Effector CD4-positive, alpha-beta T cell (primary cell): ENCODE data around the gene RIPOR3. TPM values are rescaled to one million over a fixed set of nuclear protein-coding genes. Genes with fewer than 3 reads are reported as not detected.
A peak's percentile ranks its signal among the peaks of the same experiment; 100 is the strongest.

Source experiments
- DNase-seq: peaks from one replicate; pipeline ENCODE4 v3.0.0-alpha.2; 2020
- total RNA-seq: gene quantifications from one replicate; lab custom pipeline; 2026; lab: John Stamatoyannopoulos, UW

RIPOR3 gene
- total RNA-seq: not detected

- DNase-seq: no peak
Measured at GRCh38 chr20:50690650-50691572, at the start of gene RIPOR3. RIPOR3 (minus strand) TSS chr20:50691542; CDS start chr20:50691128, 414 bp downstream.

GRCh38 chr20:50737352-50737751, 46.0 kb upstream of the RIPOR3 start:
- DNase-seq: no peak

GRCh38 chr20:50735813-50736212, 44.5 kb upstream of the RIPOR3 start:
- no peak for DNase-seq

- DNase-seq: no peak
Measured at GRCh38 chr20:50734730-50735679, 43.7 kb upstream of the RIPOR3 start.

GRCh38 chr20:50733644-50734349, 42.5 kb upstream of the RIPOR3 start:
- no peak for DNase-seq

- DNase-seq: no peak
Measured at GRCh38 chr20:50731930-50732690, 40.8 kb upstream of the RIPOR3 start.

- DNase-seq: peak; percentile 99
Measured at GRCh38 chr20:50731055-50731929, 40.0 kb upstream of the RIPOR3 start, which contains the start of gene PARD6B. PARD6B (plus strand) TSS chr20:50731580; CDS start chr20:50731787, 207 bp downstream.

GRCh38 chr20:50730765-50731054, 39.4 kb upstream of the RIPOR3 start:
- no peak for DNase-seq

- DNase-seq: no peak
Measured at GRCh38 chr20:50729901-50730764, 38.8 kb upstream of the RIPOR3 start.

- no peak for DNase-seq
Measured at GRCh38 chr20:50728981-50729874, 37.9 kb upstream of the RIPOR3 start.

- no peak for DNase-seq
Measured at GRCh38 chr20:50728486-50728980, 37.2 kb upstream of the RIPOR3 start.

- no peak for DNase-seq
Measured at GRCh38 chr20:50727792-50728485, 36.6 kb upstream of the RIPOR3 start.

- DNase-seq: no peak
Measured at GRCh38 chr20:50726955-50727791, 35.8 kb upstream of the RIPOR3 start.

GRCh38 chr20:50725724-50726005, 34.3 kb upstream of the RIPOR3 start:
- no peak for DNase-seq

- DNase-seq: no peak
Measured at GRCh38 chr20:50724851-50725723, 33.7 kb upstream of the RIPOR3 start.

- no peak for DNase-seq
Measured at GRCh38 chr20:50724112-50724725, 32.9 kb upstream of the RIPOR3 start.
